HUDEP-2 (cell line): ENCODE results near the gene PHKA1.
"Not testable (repeated sequence)": the region's sequence is repeated elsewhere in the genome, so short reads cannot be mapped to it uniquely, and the experiment has no call there.

ENCODE experiments used
- DNase-seq, 76 experiments: peaks; one replicate each; lab custom pipeline; 2025; ENCODE audit not compliant: unreplicated experiment in 76 of 76; lab: John Stamatoyannopoulos, UW

The PHKA1 gene

GRCh38 chrX:72573158-72573511 lies 141.0 kb downstream of the PHKA1 start:
- DNase-seq: peak in 1 of 76 experiments; percentile 5

GRCh38 chrX:72572248-72573157 lies 141.6 kb downstream of the PHKA1 start, which contains the start of gene HDAC8:
TSS of gene HDAC8 (minus strand) at chrX:72572843. CDS start at chrX:72572761, 82 bp downstream.
- peak in 71 of 76 experiments; percentile 0 to 66 (median 29) for DNase-seq

- DNase-seq: no peak
These were observed 144.3 kb downstream of the PHKA1 start for GRCh38 chrX:72569786-72570185.

GRCh38 chrX:72568406-72569092 lies 145.6 kb downstream of the PHKA1 start:
- DNase-seq: no peak

GRCh38 chrX:72566448-72566847 lies 147.7 kb downstream of the PHKA1 start:
- DNase-seq: no peak

GRCh38 chrX:72559655-72560054 lies 154.5 kb downstream of the PHKA1 start:
- not testable (repeated sequence) for DNase-seq

- no peak for DNase-seq
These were observed 159.5 kb downstream of the PHKA1 start for GRCh38 chrX:72554448-72555140.

GRCh38 chrX:72552443-72552842 lies 161.7 kb downstream of the PHKA1 start:
- DNase-seq: not testable (repeated sequence)

- no peak for DNase-seq
These were observed 168.1 kb downstream of the PHKA1 start for GRCh38 chrX:72545990-72546389.

- DNase-seq: peak in 3 of 76 experiments; percentile 0 to 3 (median 1)
These were observed 173.8 kb downstream of the PHKA1 start for GRCh38 chrX:72540318-72540717.

- DNase-seq: no peak
These were observed 174.3 kb downstream of the PHKA1 start for GRCh38 chrX:72539822-72540221.

- no peak for DNase-seq
These were observed 177.6 kb downstream of the PHKA1 start for GRCh38 chrX:72536542-72536941.

- peak in 3 of 76 experiments; percentile 0 to 6 (median 5) for DNase-seq
These were observed 181.7 kb downstream of the PHKA1 start for GRCh38 chrX:72532366-72532765.
